GM21367 (cell line): ENCODE data around the gene SMARCD2.
"Not testable (repeated sequence)": the region's sequence is repeated elsewhere in the genome, so short reads cannot be mapped to it uniquely, and the experiment has no call there.

ENCODE experiments used
- ATAC-seq: cut with Tn5 transposase; IDR thresholded peaks from one replicate; pipeline ENCODE4 v1.9.1; 2021; ENCODE audit not compliant: unreplicated experiment

SMARCD2 gene

DNA sequence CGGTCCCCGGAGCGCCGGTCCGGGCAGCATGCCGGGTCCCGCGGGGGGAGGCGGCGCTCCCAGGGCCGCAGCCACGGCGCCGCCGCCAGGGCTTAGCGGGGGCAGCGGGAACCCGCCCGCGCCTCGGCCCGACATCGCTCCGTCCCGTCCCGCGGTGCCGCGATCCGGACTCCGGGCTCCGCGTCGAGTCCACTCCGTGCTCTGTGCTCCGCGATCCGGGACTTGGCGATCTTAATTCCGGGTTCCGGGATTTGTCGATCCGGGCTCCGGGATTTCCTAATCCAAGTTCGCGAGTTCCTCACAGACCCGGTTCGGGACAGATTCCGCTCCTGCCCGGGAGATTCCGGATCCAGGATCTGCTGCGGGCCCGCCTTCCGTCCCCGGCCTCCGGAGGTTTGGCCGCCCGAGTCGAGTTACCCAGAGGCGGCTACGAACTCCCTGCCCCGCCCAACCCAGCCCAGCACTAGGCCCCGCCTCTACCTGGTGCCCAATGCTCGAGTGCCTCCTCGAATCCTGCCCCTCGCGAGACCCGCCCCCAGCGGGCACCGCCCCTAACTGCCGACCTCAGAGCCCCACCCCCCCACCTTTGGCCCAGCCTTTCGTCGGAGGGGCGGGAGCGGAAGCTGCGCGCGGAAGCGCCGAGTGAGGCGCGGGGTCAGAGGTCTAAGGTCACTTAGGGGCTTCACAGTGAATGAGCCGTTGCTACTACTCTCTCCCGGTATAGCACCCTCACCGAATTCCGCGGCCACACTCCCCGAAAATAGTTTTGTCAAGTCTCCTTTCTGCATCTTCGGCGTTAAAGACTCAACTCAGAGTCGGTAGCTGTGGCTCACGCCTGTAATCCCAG, at the start of gene SMARCD2:
Gene SMARCD2, minus strand, starts transcription at position 146 of the 847 bp plus-strand sequence. Its CDS starts 11 bp downstream, at position 135.
- ATAC-seq, result peak; percentile 71

DNA sequence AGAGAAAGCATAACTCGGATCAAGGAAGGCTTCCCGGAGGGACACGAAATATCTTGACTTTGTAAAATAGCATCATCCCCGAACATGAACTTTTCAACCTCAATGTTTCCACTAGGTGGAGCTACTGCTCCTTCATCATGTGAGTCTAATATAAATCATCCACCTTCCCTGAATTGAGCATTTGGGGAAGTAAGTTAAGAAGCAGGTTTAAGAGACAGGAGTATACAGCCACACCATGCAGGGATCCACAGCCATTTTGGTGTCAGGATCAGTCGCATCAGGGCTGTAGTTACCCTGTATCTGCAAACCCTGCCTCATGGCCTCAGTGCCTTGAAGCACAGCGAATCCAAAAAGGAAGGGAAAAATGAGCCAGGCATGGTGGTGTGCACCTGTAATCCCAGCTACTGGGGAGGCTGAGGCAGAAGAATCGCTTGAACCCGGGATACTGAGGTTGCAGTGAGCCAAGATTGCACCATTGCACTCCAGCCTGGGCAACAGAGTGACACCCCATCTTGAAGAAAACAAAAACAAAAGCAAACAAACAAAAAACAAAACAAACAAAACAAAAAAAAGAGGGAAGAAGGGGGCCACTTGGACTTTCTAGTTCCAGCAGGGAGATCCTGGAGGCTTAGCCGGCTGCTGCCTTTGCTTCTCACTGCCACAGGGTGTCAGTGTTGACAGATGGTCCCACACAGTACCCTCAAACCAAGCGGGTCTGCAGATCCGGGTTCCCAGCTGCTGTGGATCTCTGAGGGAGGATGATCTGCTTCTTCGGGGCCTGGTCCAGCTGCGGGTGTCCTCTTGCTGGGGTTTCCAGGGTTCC, 46.8 kb upstream of the SMARCD2 start:
- ATAC-seq, result not testable (repeated sequence)

DNA sequence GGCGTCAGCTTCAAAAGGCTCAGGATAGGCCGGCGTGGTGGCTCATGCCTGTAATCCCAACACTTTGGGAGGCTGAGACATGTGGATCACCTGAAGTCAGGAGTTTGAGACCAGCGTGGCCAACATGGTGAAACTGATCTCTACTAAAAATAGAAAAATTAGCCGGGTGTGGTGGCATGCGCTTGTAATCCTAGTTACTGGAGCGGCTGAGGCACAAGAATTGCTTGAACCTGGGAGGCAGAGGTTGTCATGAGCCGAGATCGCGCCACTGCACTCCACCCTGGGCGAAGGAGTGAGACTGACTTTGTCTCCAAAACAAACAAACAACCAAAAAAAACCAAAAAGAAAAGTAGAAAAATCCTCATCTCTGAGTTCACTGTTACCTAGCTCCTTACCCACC, 42.6 kb upstream of the SMARCD2 start:
- not testable (repeated sequence) for ATAC-seq

DNA sequence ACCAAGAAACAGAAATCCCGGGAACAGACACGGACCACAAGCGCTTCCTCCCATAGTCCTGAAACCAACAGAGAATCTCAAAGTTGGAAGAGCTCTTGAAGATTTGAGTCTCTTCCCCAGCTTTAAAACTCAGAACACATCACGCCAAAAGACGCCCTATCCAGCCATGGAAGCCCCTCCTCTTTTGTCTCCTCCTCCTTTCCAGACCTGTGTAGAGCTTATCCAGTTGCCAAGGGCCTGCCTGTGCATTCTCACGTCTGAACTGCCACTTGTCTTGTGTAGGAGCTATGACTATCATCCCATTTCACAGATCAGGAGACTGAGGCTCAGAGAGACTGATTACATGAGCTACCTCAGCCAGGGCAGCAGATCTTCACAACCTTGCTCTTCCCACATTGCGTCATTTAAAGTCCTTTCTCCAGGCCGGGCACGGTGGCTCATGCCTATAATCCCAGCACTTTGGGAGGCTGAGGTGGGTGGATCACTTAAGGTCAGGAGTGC, 40.2 kb upstream of the SMARCD2 start:
- ATAC-seq, result not testable (repeated sequence)

DNA sequence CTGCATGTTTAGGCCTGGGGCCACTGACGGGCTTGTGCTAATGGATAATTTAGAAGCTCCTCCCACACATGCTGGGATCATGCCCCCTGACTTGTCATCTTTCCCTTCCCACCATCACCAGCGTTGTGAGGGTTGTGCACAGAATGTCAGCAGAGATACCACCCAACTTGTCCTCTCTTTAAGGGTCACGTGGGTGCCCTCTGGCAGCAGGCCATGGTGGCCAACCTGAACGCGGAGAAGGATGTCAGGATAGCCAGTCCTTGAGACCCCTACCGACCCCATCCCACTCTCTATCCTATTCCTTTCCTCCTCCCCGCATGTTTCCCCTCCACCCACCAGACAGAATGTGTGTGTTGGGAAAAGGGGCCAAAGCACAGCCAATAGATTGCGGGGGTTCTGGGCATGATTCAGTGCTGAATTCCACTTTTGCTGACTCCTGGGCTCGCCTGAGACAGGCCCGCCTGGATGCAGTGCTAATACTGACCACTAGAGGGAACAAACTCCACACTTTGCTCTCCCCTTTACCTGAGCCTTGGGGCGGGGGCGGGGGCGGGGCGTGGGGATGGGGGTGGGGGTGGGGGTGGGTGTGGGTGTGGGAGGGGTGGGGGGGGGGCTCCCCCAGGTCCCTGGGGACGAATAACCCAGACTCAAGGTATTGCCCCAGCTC, 39.6 kb upstream of the SMARCD2 start, which contains the start of gene GH2:
Gene GH2, minus strand, starts transcription at position 10 of the 667 bp plus-strand sequence. CDS start 143 bp downstream, outside the sequence.
- ATAC-seq, result no peak

DNA sequence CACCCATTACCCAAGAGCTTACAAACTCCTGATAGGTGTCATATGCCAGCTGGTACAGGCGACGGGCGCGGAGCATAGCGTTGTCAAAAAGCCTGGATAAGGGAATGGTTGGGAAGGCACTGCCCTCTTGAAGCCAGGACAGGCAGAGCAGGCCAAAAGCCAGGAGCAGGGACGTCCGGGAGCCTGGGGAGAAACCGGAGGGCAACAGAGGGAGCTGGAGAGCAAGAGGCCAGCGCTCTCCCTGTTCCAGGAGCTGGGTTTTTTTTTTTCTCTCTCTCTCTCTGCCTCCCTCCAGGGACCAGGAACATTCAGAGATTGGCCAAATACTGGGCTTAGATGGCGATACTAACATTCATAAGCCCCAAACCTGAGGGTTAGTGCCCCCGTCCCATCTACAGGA, 38.9 kb upstream of the SMARCD2 start:
- ATAC-seq, result not testable (repeated sequence)

DNA sequence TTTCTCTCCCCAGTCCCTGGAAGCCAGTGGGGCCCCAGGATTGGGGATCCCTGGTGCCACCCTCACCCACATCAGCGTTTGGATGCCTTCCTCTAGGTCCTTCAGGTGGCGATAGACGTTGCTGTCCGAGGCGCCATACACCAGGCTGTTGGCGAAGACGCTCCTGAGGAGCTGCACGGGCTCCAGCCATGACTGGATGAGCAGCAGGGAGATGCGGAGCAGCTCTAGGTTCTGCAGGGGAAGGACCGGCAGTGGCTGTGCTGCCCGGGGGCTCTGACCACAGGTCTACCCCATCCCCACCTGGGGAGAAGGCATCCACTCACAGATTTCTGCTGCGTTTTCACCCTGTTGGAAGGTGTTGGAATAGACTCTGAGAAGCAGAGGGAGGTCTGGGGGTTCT, 38.2 kb upstream of the SMARCD2 start:
- ATAC-seq, result no peak

DNA sequence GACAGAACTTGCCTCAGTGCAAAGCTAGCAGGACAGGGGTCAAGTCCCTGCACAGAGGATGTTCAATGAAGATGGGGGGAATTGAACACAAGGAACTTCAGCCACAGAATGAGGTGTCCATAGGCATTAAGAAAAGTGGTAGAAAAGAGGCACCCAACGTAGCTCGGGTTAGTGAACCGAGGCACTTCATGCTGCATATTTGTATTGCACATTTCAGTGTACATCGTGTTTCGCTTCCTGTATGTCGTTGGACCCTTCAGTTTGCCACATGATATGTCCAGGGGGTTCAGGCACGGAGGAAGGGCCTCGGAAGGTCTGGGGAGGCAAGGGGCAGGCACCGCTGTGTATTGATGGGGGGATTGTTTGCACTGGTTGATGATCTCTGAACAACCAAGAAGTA, 35.9 kb upstream of the SMARCD2 start:
- not testable (repeated sequence) for ATAC-seq

DNA sequence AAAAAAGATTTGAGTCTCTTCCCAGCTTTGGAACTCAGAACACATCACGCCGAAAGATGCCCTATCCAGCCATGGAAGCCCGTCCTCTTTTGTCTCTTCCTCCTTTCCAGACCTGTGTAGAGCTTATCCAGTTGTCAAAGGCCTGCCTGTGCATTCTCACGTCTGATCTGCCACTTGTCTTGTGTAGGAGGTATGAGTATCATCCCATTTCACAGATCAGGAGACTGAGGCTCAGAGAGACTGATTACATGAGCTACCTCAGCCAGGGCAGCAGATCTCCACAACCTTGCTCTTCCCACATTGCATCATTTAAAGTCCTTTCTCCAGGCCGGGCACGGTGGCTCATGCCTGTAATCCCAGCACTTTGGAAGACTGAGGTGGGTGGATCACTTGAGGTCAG, 32.2 kb upstream of the SMARCD2 start:
- not testable (repeated sequence) for ATAC-seq

DNA sequence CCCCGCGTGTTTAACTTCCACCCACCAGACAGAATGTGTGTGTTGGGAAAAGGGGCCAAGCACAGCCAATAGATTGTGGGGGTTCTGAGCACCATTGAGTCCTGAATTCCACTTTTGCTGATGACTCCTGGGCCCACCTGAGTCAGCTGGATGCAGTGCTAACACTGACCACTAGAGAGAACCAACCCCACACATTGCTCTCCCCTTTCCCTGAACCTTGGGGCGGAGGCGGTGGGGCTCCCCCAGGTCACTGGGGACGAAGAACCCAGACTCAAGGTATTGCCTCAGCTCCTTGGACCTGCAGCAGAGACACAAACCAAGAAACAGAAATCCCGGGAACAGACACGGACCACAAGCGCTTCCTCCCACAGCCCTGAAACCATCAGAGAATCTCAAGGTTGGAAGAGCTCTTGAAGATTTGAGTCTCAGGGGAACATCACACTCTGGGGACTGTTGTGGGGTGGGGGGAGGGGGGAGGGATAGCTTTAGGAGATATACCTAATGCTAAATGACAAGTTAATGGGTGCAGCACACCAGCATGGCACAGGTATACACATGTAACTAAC, 31.7 kb upstream of the SMARCD2 start:
- ATAC-seq, result not testable (repeated sequence)

DNA sequence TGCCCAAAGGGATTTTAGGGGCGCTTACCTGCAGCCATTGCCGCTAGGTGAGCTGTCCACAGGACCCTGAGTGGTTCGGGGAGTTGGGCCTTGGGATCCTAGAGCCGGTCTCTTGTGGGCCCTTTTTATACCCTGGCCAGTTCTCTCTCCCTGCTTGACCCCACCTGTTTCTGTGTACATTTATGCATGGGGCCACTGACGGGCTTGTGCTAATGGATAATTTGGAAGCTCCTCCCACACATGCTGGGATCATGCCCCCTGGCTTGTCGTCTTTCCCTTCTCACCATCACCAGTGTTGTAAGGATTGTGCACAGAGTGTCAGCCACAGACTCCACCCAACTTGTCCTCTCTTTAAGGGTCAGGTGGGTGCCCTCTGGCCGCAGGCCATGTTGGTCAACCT, 31.1 kb upstream of the SMARCD2 start, which contains the start of gene CSH2:
Gene CSH2, minus strand, starts transcription at position 101 of the 400 bp plus-strand sequence. Its CDS starts 63 bp downstream, at position 38.
- not testable (repeated sequence) for ATAC-seq

DNA sequence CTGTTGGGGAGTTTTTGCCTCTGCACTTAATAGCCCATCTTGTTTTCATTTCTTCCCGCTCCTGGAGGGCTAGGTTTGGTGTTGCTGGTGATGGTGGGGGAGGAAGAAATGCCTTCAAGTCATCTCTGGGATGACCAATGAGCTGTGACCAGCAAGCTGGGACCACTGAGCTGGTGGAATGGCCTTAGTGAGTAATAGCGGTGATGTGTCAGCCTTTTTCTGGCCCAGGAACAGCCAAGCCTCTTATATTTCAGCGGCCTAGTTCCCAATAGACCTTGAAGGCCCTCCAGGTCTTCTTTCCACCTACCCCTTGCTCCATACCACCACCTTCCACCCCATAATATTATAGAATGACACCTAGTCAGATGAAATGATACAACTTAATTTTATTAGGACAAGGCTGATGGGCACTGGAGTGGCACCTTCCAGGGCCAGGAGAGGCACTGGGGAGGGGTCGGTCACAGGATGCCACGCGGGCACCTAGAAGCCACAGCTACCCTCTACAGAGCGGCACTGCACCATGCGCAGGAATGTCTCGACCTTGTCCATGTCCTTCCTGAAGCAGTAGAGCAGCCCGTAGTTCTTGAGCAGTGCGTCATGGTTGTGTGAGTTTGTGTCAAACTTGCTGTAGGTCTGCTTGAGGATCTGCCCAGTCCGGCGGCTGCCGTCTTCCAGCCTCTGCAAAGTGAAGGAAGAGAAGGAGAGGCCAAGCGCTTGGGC, 29.3 kb upstream of the SMARCD2 start:
- ATAC-seq, result not testable (repeated sequence)

DNA sequence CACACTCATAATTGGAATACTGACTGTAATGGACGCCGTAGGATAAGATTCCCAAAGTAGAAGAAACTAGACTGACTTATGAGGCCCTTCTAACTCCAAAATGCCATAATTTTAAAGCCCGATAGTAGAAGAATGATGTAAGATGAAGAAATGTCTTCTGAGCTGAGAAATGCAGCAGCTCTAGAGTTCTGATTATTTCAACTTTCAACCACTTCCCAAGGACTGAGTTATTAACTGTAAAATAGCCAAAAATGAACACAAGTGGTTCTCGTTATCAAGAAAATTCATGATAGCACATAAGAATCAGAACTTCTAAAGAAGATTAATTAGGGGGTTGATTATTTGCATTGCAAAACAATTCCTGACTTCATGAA, 27.8 kb upstream of the SMARCD2 start:
- ATAC-seq, result not testable (repeated sequence)

DNA sequence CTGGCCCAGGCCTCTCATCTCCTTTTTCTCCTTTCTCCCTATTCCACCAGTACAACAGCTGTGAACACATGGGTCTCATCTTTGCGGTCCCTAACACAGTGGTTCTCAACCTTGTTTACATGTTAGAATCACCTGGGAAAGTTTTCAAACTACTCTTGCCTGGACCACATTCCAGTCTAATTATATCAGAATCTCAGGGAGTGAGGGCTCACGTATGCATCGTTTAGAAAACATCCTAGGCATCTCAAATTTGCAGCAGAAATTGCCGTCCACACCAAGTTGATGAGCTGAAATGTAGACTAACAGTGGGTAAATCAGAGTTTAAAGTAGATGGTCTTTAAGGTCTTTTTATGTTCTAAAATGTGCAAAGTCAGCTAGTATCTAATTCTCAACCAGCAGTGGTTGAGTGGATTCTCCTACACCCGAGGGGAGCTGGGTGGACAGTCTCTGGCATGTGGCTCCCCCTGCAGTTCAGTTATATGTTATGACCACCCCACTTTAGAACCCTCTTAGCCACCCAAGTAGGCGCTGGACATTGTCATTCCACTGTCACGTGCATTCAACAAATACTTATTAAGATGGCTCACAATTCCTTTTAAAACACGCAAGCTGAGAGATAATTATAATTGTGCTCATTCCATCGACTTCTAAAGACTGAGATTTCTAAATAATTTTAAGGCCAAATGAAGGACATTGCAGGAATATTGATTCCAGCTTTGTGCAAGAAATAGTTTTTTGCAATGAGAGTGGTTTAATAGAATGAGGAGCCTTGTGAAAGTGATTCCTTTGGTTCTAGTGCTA, 27.2 kb upstream of the SMARCD2 start:
- not testable (repeated sequence) for ATAC-seq

DNA sequence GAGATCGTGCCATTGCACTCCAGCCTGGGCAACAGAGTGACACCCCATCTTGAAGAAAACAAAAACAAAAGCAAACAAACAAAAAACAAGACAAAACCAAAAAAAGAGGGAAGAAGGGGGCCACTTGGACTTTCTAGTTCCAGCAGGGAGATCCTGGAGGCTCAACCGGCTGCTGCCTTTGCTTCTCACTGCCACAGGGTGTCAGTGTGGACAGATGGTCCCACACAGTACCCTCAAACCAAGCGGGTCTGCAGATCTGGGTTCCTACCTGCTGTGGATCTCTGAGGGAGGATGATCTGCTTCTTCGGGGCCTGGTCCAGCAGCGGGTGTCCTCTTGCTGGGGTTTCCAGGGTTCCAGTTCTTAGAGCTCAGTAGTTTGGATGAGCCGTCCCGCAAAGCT, 24.1 kb upstream of the SMARCD2 start:
- ATAC-seq, result not testable (repeated sequence)

DNA sequence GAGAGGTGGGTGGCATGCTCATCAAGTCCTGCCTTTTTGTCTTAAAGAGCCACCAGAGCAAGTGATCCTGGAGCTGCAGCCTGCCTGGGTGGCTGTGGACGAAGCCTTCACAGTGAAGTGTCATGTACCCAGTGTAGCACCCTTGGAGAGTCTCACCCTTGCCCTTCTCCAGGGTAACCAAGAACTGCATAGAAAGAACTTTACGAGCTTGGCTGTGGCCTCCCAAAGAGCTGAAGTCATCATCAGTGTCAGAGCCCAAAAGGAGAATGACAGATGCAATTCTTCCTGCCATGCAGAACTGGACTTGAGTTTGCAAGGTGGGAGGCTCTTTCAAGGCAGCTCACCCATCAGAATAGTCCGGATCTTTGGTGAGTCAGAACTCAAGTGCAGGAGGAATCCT, 16.8 kb upstream of the SMARCD2 start:
- no peak for ATAC-seq

DNA sequence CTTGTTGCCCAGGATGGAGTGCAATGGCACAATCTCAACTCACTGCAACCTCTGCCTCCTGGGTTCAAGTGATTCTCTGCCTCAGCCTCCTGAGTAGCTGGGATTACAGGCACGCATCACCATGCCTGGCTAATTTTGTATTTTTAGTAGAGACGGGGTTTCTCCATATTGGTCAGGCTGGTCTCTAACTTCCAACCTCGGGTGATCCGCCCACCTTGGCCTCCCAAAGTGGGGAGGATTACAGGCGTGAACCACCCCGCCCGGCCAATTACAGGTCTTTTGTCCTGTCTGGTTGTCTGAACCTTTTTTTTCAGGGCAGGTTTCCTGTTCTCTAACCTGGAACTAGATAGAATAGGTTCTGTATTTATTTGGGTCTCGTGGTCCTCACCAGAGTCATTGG, 13.9 kb upstream of the SMARCD2 start:
- ATAC-seq, result not testable (repeated sequence)

DNA sequence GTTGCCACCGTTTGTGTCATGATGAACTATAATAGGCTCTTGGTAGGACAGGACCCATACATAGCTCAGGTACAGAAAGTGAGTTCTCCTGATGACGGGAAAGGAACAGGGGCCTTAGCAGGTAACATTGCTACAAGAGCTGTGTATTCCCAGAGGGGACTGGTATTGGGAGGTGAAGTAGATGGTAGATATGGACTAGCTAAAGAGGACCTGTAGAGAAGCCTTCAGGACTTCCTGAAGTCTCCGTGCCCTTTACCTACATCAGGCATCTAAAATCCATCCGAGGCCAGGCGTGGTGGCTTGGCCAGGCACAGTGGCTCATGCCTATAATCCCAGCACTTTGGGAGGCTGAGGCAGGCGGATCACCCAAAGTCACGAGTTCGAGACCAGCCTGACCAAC, 12.7 kb upstream of the SMARCD2 start:
- no peak for ATAC-seq

DNA sequence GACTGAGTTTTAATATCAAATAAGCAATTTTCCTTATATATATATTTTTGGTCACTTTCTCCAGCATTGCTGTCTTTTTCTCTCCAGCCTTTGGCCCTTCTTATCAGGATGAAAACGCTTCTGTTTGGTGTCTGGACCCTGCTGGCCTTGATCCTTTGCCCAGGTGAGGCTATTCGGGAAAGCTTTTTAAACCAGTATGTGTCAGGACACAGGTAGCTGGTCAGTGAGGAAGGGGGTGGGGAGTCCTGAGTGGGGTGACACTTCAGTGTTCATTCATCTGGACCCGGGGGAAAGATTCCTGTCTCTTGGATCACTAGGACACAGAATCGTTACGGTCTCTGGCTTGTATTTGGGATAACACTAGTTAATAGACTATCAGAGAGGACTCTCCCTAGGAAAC, 12.2 kb upstream of the SMARCD2 start:
- ATAC-seq, result no peak
